NCI-H1092 (cell line): Measurements from ENCODE around the gene FRAS1.
"Not testable (repeated sequence)": the region's sequence is repeated elsewhere in the genome, so short reads cannot be mapped to it uniquely, and the experiment has no call there.

ENCODE experiments used
- DNase-seq: peaks from one replicate; lab custom pipeline; 2025; lab: John Stamatoyannopoulos, UW

FRAS1 gene

GRCh38 chr4:78120144-78120880 is 63.2 kb downstream of the FRAS1 start:
- no peak for DNase-seq

DNA sequence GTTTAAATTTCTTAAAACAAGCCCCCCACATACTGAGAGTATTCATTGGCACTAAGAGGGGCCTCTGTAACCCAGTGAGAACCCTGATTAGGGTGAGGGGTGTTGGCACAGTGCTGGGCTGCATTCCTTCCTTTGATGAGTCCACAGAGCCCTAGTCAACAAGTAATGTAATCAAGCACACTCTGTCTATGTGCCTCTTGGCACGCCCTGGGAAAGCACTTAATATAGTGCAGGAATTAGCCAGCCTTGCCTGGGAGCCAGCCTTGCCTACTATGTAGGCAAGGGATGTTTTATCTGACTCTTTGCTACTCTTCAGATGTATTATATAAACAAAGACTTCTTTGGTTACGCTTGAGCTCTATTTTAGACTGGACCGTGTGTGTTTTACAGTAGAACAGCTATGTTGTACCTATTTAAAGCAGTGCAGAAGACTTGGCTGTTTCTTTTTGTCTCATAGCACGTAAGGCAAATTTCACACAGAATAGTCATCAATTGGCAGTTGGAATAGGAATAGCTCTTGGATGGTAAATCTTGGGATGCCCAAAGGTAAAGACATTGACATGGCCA is 64.3 kb downstream of the FRAS1 start:
- DNase-seq: no peak

- DNase-seq: not testable (repeated sequence)
Observed at GRCh38 chr4:78125834-78126331, 68.8 kb downstream of the FRAS1 start.

GRCh38 chr4:78129383-78130108 is 72.4 kb downstream of the FRAS1 start:
- no peak for DNase-seq

- no peak for DNase-seq
Observed at GRCh38 chr4:78131403-78131802, 74.3 kb downstream of the FRAS1 start.

DNA sequence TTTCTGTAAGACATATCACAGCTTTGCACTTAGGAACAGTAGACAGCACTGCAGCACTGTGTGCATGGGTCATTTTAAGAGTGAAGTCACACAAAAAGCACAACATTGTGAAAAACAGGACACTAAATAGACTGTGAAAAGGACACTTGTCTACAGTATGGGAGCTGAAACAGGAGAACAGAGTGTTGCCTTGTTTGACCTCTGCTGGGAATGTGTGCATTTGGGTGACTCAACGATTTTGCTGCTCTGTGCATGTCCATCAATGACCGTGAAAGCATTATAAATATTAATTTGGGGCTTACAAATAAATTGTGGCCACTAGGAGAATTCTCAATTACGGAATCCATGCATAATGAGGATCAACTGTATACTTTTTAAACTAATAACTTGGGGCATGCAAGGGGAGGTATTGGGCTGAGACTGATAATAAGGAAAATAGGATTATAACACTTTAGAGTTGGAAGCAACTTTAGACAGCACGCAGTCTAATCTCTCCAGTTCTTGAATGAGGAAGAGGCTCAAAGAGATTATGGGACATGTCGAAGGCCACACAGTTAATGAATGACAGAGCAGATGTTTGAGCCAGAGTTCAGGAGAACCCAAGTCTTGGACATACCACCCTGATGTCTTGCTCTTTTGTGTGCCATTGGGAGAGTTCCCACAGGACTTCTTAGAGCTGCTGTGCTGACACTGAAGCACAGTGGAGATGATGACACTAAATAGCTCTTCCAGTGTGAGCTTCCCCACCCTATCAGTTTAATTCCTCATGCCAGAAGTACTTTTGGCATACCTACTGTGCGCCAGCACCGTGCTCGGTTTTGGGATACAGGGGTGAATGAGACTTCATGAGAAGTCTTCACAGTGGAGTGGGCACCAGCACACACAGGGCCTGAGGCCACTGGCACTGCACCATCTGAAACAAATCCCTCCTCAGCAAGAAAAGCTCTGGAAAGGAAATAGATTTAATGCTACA is 79.3 kb downstream of the FRAS1 start:
- DNase-seq: no peak

- no peak for DNase-seq
Observed at GRCh38 chr4:78137532-78137931, 80.4 kb downstream of the FRAS1 start.

DNA sequence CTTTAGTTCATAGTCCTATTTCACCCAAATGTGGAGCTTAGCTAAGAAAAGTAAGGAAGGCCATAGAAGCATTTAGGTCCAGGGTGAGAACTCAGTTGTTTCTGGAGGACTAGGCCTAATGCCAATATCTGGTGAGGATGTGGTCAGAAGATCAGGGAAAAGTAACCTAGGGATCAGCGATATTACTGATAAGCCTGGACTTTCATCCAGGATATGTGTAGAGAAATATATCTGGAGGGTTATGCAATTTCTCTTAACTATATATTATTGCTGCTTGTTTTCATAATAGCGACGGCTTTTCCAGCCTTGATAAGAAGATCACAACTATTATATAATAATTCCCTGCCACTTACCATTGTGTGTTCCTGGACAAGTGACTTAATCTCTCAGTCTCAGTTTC is 81.1 kb downstream of the FRAS1 start:
- DNase-seq: no peak

DNA sequence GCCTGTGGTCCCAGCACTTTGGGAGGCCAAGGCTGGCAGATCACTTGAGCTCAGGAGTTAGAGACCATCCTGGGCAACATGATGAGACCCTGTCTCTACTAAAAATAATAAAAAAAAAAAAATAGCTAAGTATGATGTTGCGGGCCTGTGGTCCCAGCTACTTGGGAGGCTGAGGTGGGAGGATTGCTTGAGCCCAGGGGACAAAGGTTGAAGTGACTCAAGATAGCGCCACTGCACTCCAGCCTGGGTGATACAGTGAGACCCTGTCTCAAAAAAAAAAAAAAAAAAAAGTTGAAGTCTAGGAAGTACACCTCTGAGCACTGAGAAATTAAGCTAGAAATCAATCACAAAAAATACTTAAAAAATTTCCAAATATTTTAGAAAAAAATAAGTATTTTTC is 86.5 kb downstream of the FRAS1 start:
- DNase-seq: no peak

GRCh38 chr4:78145008-78145407 is 87.9 kb downstream of the FRAS1 start:
- no peak for DNase-seq

- DNase-seq: no peak
Observed at GRCh38 chr4:78145622-78146021, 88.5 kb downstream of the FRAS1 start.

DNA sequence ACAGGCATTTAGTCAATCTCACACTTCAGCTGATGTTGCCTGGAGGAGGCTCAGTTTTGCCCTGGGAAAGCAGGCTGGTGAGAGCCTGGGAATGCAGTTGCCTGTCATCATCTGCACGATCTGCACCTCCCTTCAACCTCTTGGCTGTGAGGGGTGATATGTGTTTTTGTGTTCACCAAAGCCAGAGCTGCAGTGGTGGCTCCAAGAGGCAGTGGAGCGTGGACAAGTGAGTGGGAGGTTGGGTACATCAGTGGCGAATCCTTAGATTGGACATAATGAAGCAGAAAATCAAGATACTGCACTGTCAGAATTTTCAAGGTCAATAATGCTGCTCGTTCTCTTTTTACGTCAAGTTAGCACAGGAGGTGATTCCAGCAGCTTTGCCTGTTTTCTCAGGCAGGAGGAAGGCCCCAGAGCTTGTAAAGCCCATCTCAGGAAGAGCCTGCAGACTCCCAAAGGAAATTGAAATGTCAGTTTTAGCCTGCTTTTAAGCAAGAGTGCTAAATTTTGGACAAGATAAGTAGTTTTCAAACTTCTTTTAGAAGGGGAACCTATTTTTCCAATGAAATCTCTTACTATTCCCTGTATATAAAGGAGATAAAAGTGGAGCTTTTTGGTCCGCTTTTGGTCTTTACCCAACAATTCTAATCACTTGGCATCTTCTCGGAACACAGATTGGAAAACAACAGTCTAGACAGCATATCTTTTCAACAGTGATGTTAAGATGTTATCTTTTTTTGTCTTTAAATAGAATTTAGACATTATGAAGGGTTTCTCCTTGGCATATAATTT is 92.8 kb downstream of the FRAS1 start:
- no peak for DNase-seq

DNA sequence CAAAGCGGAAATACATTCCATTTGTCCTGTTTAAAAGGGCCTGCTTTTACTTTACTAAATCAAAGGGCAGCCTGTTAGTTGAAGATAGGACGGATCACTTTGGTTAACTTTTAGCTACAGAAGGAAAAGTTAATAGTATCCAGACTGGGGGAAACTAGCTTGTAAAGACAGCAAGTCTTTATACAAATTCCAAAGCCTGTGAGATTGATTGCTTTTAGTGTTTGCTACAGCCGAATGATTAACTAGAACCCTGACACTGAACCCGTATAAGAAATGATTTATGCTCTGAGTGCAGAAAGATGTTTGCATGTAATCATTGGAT is 93.4 kb downstream of the FRAS1 start:
- DNase-seq: no peak

- DNase-seq: no peak
Observed at GRCh38 chr4:78152795-78153194, 95.7 kb downstream of the FRAS1 start.

GRCh38 chr4:78154972-78155590 is 98.0 kb downstream of the FRAS1 start:
- no peak for DNase-seq

DNA sequence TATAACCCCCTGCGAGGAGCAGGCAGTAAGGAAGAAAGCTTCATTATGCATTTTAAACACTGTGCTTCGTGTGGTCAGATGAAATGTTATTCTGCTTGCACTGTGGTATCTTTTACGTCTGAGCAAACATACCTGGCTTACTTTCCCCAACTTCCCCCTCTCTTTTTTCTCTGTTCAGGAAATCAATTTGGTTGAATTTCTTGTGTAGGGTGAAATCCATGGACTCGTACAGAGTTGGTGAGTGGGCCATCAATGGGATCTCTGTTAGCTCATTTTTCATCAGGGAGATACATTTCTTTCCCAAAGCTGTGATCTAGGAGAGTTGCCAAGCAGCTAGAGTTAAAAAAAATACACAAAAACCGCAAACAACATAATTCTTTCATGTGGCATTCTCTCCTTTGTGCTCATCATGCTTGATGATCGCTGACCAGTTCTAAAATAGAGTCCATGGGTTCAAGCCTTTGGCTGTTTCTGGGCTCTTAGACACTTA is 98.5 kb downstream of the FRAS1 start:
- DNase-seq: no peak

DNA sequence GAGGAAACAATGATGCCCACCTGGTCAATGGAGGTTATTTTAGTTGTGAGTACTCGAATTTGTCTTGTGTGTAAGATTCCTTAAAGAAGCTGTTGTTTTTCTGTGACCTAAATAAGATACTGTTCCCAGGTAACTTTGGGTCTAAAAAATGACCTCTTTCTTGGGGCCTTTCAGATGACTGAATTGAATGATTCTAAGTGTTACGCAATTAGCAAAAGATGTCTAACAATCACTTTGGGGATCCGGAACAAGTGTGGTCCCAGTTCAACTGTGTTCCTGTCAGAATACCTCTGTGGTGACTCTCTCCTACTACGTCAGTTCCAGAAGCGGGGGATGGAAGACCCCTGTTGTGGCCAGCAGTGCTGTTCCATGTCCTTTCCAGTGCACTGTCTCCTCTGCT is 99.4 kb downstream of the FRAS1 start:
- DNase-seq: no peak

- DNase-seq: no peak
Observed at GRCh38 chr4:78162342-78162741, 105.2 kb downstream of the FRAS1 start.

- no peak for DNase-seq
Observed at GRCh38 chr4:78162821-78163220, 105.7 kb downstream of the FRAS1 start.

DNA sequence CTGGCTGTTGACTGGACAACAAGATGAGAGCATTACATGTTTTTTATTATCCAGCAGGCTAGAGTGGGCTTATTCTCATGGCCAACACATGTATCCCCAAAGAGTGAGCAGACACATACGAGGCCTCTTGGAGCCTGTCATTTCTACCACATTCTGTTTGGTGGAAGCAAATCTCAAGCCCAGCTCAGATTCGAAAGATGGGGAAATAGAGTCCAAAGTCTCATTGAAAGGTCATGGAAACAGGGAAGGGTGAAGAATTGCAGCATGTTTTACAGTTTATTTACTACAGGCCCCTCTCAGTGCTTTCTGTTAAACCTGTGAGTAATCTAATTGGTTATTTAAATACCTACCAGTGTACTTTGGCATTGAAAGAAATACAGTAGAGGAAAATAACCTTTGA is 108.6 kb downstream of the FRAS1 start:
- no peak for DNase-seq

- DNase-seq: no peak
Observed at GRCh38 chr4:78166622-78167021, 109.5 kb downstream of the FRAS1 start.
